DMS 273 treated with DMSO at 0.1 percent for 48 hours (cell line): ENCODE measurements around the gene UTP14A.
A peak's percentile ranks its signal among the peaks of the same experiment; 100 is the strongest.
"Not testable (repeated sequence)": the region's sequence is repeated elsewhere in the genome, so short reads cannot be mapped to it uniquely, and the experiment has no call there.

Experiments used
- DNase-seq: peaks from one replicate; lab custom pipeline; 2025; lab: John Stamatoyannopoulos, UW

Gene UTP14A

DNA sequence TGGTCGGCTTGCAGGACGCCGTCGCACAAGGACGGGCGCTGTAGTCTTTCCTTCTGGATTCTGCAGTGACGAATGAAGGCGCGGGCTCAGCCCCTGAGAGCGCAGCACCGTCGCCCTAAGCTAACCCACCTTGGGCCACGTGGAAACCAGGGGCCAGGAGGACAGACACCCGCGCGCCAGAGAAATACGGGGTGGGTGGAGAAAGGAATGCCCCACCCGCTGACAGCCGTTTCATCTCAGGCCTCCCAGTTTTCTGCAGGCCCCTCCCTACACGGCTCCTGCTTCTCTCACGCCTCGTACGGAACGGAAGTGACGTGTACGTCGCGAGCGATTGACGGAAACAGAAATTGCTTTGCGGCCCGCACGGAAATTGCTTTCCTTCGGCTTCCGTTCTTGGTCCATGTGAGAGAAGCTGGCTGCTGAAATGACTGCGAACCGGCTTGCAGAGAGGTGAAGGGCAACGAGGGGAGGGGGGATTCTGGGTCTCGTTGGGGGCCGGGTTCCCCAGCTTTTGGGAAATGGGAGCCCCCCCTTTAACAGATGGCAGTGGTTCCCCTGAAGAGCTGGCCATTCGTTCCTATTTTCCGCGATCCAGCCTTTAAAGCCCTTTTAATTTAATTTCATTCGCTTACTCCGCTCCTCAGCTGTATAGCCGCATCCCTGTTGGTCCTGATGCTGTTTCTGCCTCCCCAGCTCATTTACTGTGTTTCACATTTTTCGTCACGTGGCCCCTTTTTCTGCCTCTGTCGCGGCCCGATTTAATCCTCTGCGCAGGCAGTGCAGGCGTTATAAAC is at the start of gene UTP14A:
UTP14A (plus strand) TSS at position 378 of the 794 bp plus-strand sequence; CDS start at position 425, 47 bp downstream.
- peak; percentile 84 for DNase-seq

GRCh38 chrX:129859134-129859533 is 46.8 kb upstream of the UTP14A start:
- DNase-seq, result not testable (repeated sequence)

DNA sequence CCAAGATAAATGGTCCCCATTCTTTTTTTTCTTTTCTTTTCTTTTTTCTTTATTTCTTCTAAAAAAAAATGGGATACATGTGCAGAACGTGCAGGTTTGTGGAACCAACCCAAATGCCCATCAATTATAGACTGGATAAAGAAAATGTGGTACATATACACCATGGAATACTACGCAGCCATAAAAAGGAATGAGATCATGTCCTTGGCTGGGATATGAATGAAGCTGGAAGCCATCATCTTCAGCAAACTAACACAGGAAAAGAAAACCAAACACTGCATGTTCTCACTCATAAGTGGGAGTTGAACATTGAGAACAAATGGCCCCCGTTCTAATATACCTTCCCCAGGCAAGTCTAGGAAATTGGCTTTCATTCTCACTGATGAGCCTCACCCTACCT is 39.6 kb upstream of the UTP14A start:
- DNase-seq, result not testable (repeated sequence)

- DNase-seq, result no peak
Observed at GRCh38 chrX:129872524-129872923, 33.4 kb upstream of the UTP14A start.

- DNase-seq, result peak; percentile 9
Observed at GRCh38 chrX:129875669-129876068, 30.3 kb upstream of the UTP14A start.

- no peak for DNase-seq
Observed at GRCh38 chrX:129876771-129877305, 29.1 kb upstream of the UTP14A start.

DNA sequence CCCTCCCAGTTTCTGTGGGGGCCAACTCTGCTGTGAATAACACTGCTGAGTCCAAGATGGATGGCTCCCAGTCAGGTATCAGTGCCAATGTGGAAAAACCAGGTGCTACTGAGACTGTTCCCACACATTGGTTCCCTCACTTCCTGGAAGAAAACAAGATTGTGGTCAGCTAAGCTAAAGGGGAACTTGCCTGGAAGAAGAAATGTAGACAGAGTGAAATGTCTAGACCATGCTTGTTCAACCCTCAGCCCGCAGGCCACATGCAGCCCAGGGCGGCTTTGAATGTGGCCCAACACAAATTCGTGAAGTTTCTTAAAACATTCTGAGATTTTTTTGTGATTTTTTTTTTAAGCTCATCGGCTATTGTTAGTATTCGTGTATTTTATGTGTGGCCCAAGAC is 28.6 kb upstream of the UTP14A start:
- DNase-seq, result no peak

DNA sequence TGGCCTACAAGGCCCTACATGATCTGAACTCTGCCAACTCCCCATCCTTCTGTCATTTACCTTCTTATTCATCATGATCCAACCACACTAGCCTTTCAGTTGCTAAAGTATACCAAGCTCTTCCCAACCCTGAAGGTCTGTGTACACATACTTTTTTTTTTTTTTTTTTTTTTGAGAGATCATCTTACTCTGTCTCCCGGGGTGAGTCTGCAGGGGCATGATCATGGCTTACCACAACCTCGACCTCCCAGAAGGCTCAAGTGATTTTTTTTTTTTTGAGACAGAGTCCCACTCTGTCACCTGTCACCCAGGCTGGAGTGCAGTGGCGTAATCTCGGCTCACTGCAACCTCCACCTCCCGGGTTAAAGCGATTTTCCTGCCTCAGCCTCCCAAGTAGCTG is 5.9 kb upstream of the UTP14A start:
- DNase-seq, result no peak

GRCh38 chrX:129908636-129909035 is 2.7 kb downstream of the UTP14A start:
- DNase-seq, result no peak

DNA sequence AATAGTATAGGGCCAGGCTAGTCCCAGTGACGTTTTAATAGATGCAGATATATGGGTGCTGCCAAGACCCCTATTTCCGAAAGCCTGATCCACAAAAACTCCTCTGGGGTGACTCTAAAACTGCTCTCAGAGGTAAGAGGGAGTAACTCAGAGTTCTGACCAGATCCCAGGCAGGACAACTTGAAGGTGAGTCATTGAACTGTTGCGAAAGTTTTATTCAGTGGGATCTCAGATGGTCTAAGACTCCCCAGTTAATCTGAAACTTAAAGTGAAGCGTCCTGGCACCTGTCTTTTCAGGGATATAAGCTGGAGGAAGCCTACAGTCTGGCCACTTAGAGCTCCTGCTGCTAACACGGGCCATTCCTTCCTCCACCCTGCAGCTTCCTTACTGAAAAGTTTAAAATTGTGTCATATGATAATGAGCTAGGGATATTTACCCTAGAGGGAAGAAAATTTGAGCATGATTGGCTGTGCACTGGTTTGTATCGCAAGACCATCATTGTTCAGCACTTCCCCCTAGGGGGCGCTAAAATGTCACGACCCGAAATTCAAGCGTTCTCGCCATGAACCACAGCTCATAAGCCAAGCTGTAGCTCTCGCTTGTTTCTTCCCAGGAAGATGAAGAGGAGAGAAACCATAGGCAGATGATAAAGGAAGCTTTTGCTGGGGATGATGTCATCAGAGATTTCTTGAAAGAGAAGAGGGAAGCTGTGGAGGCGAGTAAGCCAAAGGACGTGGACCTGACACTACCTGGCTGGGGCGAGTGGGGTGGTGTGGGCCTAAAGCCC is 19.5 kb downstream of the UTP14A start:
- DNase-seq, result no peak

DNA sequence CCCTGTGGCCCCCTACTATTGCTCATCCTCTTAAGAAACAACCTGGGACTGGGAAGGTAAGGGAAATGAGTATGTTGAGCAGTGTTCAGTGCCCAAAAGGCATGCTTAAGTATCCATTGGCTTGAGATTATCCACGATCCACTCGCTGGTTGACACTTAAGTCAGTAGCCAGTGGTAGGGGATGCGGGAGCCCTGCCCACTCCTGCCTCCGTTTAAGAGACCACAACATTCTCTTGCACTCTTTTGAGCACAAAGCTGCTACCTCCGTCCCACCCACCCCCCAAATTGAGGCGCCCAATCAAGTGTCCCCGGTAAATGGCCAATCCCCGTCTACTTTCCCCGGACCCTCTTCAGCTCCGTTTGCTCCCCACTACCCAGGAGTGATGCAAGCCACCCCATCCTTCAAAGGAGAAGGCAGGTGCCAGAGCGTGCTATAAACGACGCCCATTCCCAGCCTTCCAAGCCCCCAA is 25.0 kb downstream of the UTP14A start:
- DNase-seq, result no peak

- DNase-seq, result peak; percentile 70
Observed at GRCh38 chrX:129931411-129932015, 25.5 kb downstream of the UTP14A start.

DNA sequence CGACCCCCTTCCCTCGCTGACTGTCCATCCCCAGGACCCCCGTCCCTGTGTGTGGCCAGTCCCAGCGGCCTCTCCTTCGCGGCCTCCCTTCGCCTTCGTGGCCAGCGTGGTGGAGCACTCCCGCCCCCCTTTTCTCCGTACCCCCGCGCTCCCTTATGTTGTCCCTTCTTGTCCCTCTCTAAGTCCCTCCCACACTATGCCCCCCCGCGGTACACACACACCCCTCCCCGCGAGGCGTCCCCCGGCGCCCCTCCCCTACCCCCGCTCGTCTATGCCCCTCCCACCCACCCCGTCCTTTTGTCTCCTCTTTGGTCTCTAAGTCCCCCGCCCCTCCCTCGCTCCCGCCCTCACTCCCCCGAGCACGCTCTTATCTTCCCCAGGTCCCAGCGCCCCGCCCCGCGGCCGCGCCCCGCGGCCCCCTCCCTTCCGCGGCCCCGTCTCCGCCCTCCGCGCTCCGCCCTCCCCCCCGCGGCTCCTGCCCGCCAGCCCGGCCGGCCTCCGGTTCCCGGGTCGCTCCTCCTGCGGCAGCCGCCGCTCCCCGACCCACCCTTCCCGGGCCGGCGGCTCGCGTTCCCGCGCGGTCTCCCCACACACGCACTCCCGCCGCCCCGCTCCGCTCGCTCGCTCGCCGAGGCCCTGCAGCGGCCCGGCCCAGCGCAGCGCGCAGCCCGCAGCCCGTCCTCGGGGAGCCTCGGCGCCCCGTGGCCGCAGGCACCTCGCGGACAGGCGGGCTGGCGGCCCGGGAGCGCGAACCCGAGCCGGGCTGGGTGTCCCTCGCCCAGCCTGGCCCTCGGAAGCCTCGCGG is 26.3 kb downstream of the UTP14A start:
- peak; percentile 66 for DNase-seq

GRCh38 chrX:129932821-129933321 is 26.9 kb downstream of the UTP14A start:
- no peak for DNase-seq

DNA sequence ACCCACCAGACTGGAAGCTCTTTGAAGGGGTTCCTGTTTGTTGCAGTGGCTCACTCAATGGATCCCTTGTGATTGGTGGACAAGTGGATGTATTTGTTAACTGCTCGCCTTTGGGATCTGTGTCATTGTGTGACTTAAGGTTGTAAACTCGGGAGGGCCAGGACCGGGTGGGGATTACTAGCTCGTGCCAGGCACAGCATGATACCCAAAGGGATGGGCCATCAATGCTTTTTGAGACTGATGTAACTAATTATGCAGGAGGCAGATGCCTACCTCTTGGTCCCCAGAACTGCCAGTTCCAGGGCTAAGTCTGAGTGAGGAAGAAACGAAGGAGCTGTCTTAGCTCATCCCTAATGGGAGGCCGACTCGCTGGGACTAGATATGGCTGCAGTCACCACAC is 27.7 kb downstream of the UTP14A start:
- DNase-seq, result no peak

DNA sequence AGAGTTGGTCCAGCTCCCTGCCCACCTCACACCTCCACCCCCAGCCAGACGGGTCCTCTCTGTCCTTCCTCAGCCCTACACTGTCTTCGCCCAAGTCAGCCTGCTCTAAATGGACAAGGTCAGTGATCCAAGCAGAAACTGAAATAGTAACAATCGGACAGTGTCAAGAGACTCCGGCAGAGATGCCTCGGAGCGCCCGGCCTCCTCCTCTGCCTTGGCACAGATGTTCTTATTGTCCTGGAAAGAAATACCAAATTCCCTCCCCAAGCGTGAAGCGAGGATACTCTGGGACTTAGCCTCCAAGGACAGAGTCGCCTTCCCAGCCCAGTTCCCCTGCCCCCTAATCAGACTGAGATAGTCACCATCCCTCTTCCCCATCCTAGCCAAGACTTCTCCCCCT is 28.5 kb downstream of the UTP14A start:
- DNase-seq, result no peak

GRCh38 chrX:129934952-129935351 is 29.0 kb downstream of the UTP14A start:
- DNase-seq, result no peak

GRCh38 chrX:129938081-129938480 is 32.1 kb downstream of the UTP14A start:
- no peak for DNase-seq

GRCh38 chrX:129939986-129940385 is 34.0 kb downstream of the UTP14A start:
- DNase-seq, result no peak

DNA sequence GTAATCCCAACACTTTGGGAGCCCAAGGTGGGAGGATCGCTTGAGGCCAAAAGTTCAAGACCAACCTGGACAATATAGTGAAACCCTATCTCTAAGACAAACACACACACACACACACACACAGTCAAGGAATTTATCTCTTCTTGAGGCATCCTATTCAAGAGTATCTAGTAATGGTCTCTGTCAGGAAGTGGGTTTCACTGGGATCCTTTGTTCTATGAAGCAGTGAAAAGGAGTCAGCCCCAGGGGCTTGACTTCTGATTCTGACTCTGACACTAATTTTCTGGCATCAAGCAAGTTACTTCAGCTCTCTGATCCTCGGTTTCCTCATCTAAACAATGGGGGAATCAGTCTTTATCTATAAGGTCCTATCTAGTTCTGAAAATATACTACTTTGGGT is 34.8 kb downstream of the UTP14A start:
- DNase-seq, result no peak

- DNase-seq, result no peak
Observed at GRCh38 chrX:129945131-129945530, 39.2 kb downstream of the UTP14A start.

DNA sequence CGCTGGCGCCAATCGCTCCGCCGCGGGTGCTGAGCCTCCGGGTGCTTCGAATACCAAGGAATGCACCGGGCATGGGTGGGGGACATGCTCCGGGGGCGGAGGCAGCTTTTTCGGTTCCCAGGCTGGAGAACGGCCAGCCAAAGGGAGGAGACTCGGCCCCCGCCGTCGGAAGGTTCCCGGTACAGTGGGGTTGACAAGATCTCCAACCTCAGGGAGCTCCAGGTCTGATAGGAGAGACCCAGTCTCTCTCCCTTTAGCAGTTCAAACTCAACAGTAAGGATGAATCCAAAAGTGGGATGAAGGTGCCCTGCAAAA is 47.3 kb downstream of the UTP14A start:
- DNase-seq, result no peak
